HEK293 (cell line): ENCODE data around the gene KIAA1191.
A peak's percentile ranks its signal among the peaks of the same experiment; 100 is the strongest.

Source experiments
- BCL11A ChIP-seq: fragments of 450-650 bp; formaldehyde crosslinking; IDR thresholded peaks from 2 replicates; pipeline ENCODE4 v1.5.1; 2016; ENCODE audit warnings: low read depth, missing biosample characterization, missing genetic modification characterization
- BCL11B ChIP-seq: fragments of 450-650 bp; formaldehyde crosslinking; IDR thresholded peaks from 2 replicates; pipeline ENCODE4 v1.5.1; 2016; ENCODE audit warnings: low read depth, missing biosample characterization, missing genetic modification characterization
- CTCF ChIP-seq: fragments of 450-650 bp; formaldehyde crosslinking; IDR thresholded peaks from 2 replicates; pipeline ENCODE4 v1.5.1; 2016; ENCODE audit warnings: missing biosample characterization, missing genetic modification characterization
- HOXA7 ChIP-seq: sonication (generic); formaldehyde crosslinking; IDR thresholded peaks from 2 replicates; pipeline ENCODE4 v1.8.1; 2022; ENCODE audit warnings: missing genetic modification reagents, borderline replicate concordance
- KLF1 ChIP-seq: fragments of 450-650 bp; formaldehyde crosslinking; IDR thresholded peaks from 2 replicates; pipeline ENCODE4 v1.5.1; 2016; ENCODE audit warnings: missing biosample characterization, missing genetic modification characterization
- KLF10 ChIP-seq: fragments of 450-650 bp; IDR thresholded peaks from 2 replicates; pipeline ENCODE4 v1.5.1; 2018; ENCODE audit warnings: missing biosample characterization, mild to moderate bottlenecking, missing genetic modification characterization
- KLF8 ChIP-seq: fragments of 450-650 bp; formaldehyde crosslinking; IDR thresholded peaks from 2 replicates; pipeline ENCODE4 v1.5.1; 2016; ENCODE audit warnings: missing biosample characterization, missing genetic modification characterization
- MEIS1 ChIP-seq: sonication (generic); formaldehyde crosslinking; IDR thresholded peaks from 2 replicates; pipeline ENCODE4 v1.8.1; 2022; ENCODE audit warnings: missing genetic modification reagents, mild to moderate bottlenecking, borderline replicate concordance
- PATZ1 ChIP-seq: fragments of 450-650 bp; formaldehyde crosslinking; IDR thresholded peaks from 2 replicates; pipeline ENCODE4 v1.5.1; 2016; ENCODE audit warnings: missing biosample characterization, missing genetic modification characterization
- PRDM1 ChIP-seq: fragments of 450-650 bp; formaldehyde crosslinking; IDR thresholded peaks from 2 replicates; pipeline ENCODE4; 2016; ENCODE audit warnings: missing biosample characterization, missing genetic modification characterization
- SALL2 ChIP-seq: fragments of 450-650 bp; formaldehyde crosslinking; IDR thresholded peaks from 2 replicates; pipeline ENCODE4 v1.5.0; 2017; ENCODE audit warnings: missing biosample characterization, mild to moderate bottlenecking, missing genetic modification characterization, borderline replicate concordance
- SP3 ChIP-seq: fragments of 450-650 bp; formaldehyde crosslinking; IDR thresholded peaks from 2 replicates; pipeline ENCODE4 v1.5.1; 2016; ENCODE audit warnings: missing biosample characterization, missing genetic modification characterization
- TSHZ1 ChIP-seq: fragments of 450-650 bp; formaldehyde crosslinking; IDR thresholded peaks from 2 replicates; pipeline ENCODE4 v1.5.1; 2016; ENCODE audit warnings: missing biosample characterization, missing genetic modification characterization, borderline replicate concordance
- YY2 ChIP-seq: fragments of 450-650 bp; formaldehyde crosslinking; IDR thresholded peaks from 2 replicates; pipeline ENCODE4 v1.5.1; 2016; ENCODE audit warnings: missing biosample characterization, missing genetic modification characterization
- ZBTB20 ChIP-seq: fragments of 450-650 bp; formaldehyde crosslinking; IDR thresholded peaks from 2 replicates; pipeline ENCODE4 v1.5.1; 2016; ENCODE audit warnings: missing biosample characterization, missing genetic modification characterization
- ZBTB7A ChIP-seq: fragments of 450-650 bp; formaldehyde crosslinking; IDR thresholded peaks from 2 replicates; pipeline ENCODE4 v1.5.1; 2016; ENCODE audit warnings: low read depth, missing biosample characterization, missing genetic modification characterization
- ZFHX2 ChIP-seq: fragments of 450-650 bp; formaldehyde crosslinking; conservative IDR thresholded peaks from 2 replicates; pipeline ENCODE4 v1.5.1; 2016; ENCODE audit warnings: missing biosample characterization, missing genetic modification characterization
- ZNF138 ChIP-seq: fragments of 450-650 bp; formaldehyde crosslinking; IDR thresholded peaks from 2 replicates; pipeline ENCODE4 v1.5.1; 2016; ENCODE audit warnings: missing biosample characterization, missing genetic modification characterization, borderline replicate concordance
- ZNF2 ChIP-seq: fragments of 450-650 bp; formaldehyde crosslinking; IDR thresholded peaks from 2 replicates; pipeline ENCODE4 v1.5.1; 2016; ENCODE audit warnings: missing biosample characterization, missing genetic modification characterization
- ZNF214 ChIP-seq: fragments of 450-650 bp; formaldehyde crosslinking; IDR thresholded peaks from 2 replicates; pipeline ENCODE4 v1.5.1; 2017; ENCODE audit warnings: missing biosample characterization, mild to moderate bottlenecking, missing genetic modification characterization, borderline replicate concordance
- ZNF223 ChIP-seq: fragments of 450-650 bp; formaldehyde crosslinking; IDR thresholded peaks from 2 replicates; pipeline ENCODE4 v1.5.1; 2016; ENCODE audit warnings: missing biosample characterization, missing genetic modification characterization
- ZNF341 ChIP-seq: fragments of 450-650 bp; formaldehyde crosslinking; IDR thresholded peaks from 2 replicates; pipeline ENCODE4; 2016; ENCODE audit warnings: low read depth, missing biosample characterization, missing genetic modification characterization
- ZNF350 ChIP-seq: fragments of 450-650 bp; formaldehyde crosslinking; IDR thresholded peaks from 2 replicates; pipeline ENCODE4 v1.5.0; 2017; ENCODE audit warnings: missing biosample characterization, mild to moderate bottlenecking, missing genetic modification characterization
- ZNF362 ChIP-seq: fragments of 450-650 bp; formaldehyde crosslinking; IDR thresholded peaks from 2 replicates; pipeline ENCODE4 v1.5.1; 2016; ENCODE audit warnings: missing biosample characterization, missing genetic modification characterization
- ZNF423 ChIP-seq: fragments of 450-650 bp; formaldehyde crosslinking; IDR thresholded peaks from 2 replicates; pipeline ENCODE4 v1.5.1; 2016; ENCODE audit warnings: missing biosample characterization, missing genetic modification characterization
- ZNF449 ChIP-seq: fragments of 450-650 bp; formaldehyde crosslinking; IDR thresholded peaks from 2 replicates; pipeline ENCODE4 v1.5.1; 2017; ENCODE audit warnings: missing biosample characterization, mild to moderate bottlenecking, missing genetic modification characterization, moderate library complexity
- ZNF473 ChIP-seq: fragments of 450-650 bp; formaldehyde crosslinking; IDR thresholded peaks from 2 replicates; pipeline ENCODE4 v1.5.1; 2017; ENCODE audit warnings: missing biosample characterization, missing genetic modification characterization
- ZNF48 ChIP-seq: fragments of 450-650 bp; formaldehyde crosslinking; IDR thresholded peaks from 2 replicates; pipeline ENCODE4 v1.5.1; 2016; ENCODE audit warnings: missing biosample characterization, missing genetic modification characterization
- ZNF548 ChIP-seq: fragments of 450-650 bp; formaldehyde crosslinking; IDR thresholded peaks from 2 replicates; pipeline ENCODE4 v1.5.1; 2016; ENCODE audit warnings: missing biosample characterization, missing genetic modification characterization
- ZNF555 ChIP-seq: fragments of 450-650 bp; formaldehyde crosslinking; conservative IDR thresholded peaks from 2 replicates; pipeline ENCODE4 v1.5.1; 2017; ENCODE audit warnings: missing biosample characterization, mild to moderate bottlenecking, missing genetic modification characterization, inconsistent platforms
- ZNF768 ChIP-seq: fragments of 450-650 bp; formaldehyde crosslinking; IDR thresholded peaks from 2 replicates; pipeline ENCODE4 v1.5.1; 2018; ENCODE audit warnings: missing biosample characterization, mild to moderate bottlenecking, missing genetic modification characterization

The KIAA1191 gene

GRCh38 chr5:176361437-176362232 lies at the start of gene KIAA1191 (continued):
- TF ChIP-seq KLF1 (tag by site-specific recombination) (peak; percentile 68), ZNF138 (no peak), ZNF214 (tag by site-specific recombination) (no peak), ZNF223 (tag by site-specific recombination) (no peak), CTCF (peak; percentile 77), MEIS1 (CRISPR knock-in tag) (no peak), YY2 (tag by site-specific recombination) (peak; percentile 46; the same call in 1 of the 2 replicates), ZBTB7A (tag by site-specific recombination) (no peak), PRDM1 (tag by site-specific recombination) (0 out of 2 replicates have a peak, but pooled peaks have one; percentile 25), KLF10 (tag by site-specific recombination) (peak; percentile 50), ZFHX2 (tag by site-specific recombination) (peak; percentile 71), ZNF473 (tag by site-specific recombination) (no peak), ZNF555 (tag by site-specific recombination) (no peak), ZNF2 (tag by site-specific recombination) (peak; percentile 78), ZNF362 (no peak), BCL11A (tag by site-specific recombination) (no peak), ZNF48 (no peak), ZNF768 (tag by site-specific recombination) (no peak), ZNF341 (tag by site-specific recombination) (peak; percentile 54), SALL2 (tag by site-specific recombination) (no peak), SP3 (tag by site-specific recombination) (peak; percentile 94), PATZ1 (tag by site-specific recombination) (peak; percentile 82), TSHZ1 (tag by site-specific recombination) (no peak), ZBTB20 (tag by site-specific recombination) (peak; percentile 89; the same call in 1 of the 2 replicates), BCL11B (tag by site-specific recombination) (peak; percentile 58; the same call in 1 of the 2 replicates), ZNF449 (tag by site-specific recombination) (no peak), ZNF350 (tag by site-specific recombination) (no peak), KLF8 (tag by site-specific recombination) (peak; percentile 94), ZNF423 (peak; percentile 60; the same call in 1 of the 2 replicates), ZNF548 (tag by site-specific recombination) (no peak), HOXA7 (CRISPR knock-in tag) (no peak)
